Right cardiac atrium (tissue), 5 donors: ENCODE data around the gene CLCN6. TPM values are rescaled to one million over a fixed set of nuclear protein-coding genes. Genes with fewer than 3 reads are reported as not detected.

Experiments
- ATAC-seq, 2 donors: fragments of 200-7000 bp; cut with Tn5 transposase; one replicate each; pipeline versions ENCODE4 v1.8.0 to v1.9.1; 2020; ENCODE audit warnings: moderate library complexity in 2 of 2, mild to moderate bottlenecking in 1 of 2
- DNase-seq, 3 donors: peaks; one replicate each; pipeline ENCODE4 v3.0.0-alpha.2; 2020
- H3K27ac ChIP-seq: one replicate; pipeline ENCODE4 v1.5.1; 2013; ENCODE audit warnings: mild to moderate bottlenecking, low read length, control low read depth, moderate library complexity
- H3K27me3 ChIP-seq: one replicate; pipeline ENCODE4 v1.6.1; 2013; ENCODE audit not compliant: control insufficient read depth, insufficient read depth
- H3K4me1 ChIP-seq: one replicate; pipeline ENCODE4 v1.6.1; 2013; ENCODE audit warnings: low read length; ENCODE audit not compliant: control insufficient read depth, insufficient read depth
- H3K4me3 ChIP-seq: one replicate; pipeline ENCODE4 v1.5.1; 2013; ENCODE audit warnings: low read length, control low read depth
- H3K9me3 ChIP-seq: one replicate; pipeline ENCODE4 v1.6.1; 2013; ENCODE audit warnings: low read length; ENCODE audit not compliant: control insufficient read depth
- WGBS: extraction: QIAGEN DNeasy Blood & Tissue Kit; methylation state at CpG from one replicate; pipeline ENCODE4 v1.1.7; 2013; 5-methylcytosine and 5-hydroxymethylcytosine counted together
- intact Hi-C, 4 donors: fragments of 100-400 bp; cut with DNase I; formaldehyde crosslinking; loops; one replicate each; pipeline versions ENCODE4 v1.11.0 to v1.14.0; 2022 to 2023
- polyA plus RNA-seq: library from polyadenylated mRNA; stranded (reverse); fragments of 200-250 nt; gene quantifications from one replicate; pipeline ENCODE4 v1.2.3, GENCODE V29; 2013
- total RNA-seq, 4 donors: library from RNA; stranded (reverse); fragmentation: NEBNext Ultra II Directional; extraction: Animal tissue kit (Norgen Biotek cat#: 25700); gene quantifications; one replicate each; pipeline ENCODE4 v1.2.1, GENCODE V29; 2021
- donor health status: healthy with polysubstance abuse.
- donor health status: DM: no; HTN: yes; CAD: no.
- donor health status: DM: no; HTN: no; CAD: no.
- donor health status: DM: no; HTN: yes; CAD: no; lungs with severe emphysema.
- donor health status: DM: yes; HTN: yes; CAD: no.

CLCN6 gene
- total and polyA plus RNA-seq, 5 donors = 16.2 to 54.9 (median 34.0) TPM

DNA sequence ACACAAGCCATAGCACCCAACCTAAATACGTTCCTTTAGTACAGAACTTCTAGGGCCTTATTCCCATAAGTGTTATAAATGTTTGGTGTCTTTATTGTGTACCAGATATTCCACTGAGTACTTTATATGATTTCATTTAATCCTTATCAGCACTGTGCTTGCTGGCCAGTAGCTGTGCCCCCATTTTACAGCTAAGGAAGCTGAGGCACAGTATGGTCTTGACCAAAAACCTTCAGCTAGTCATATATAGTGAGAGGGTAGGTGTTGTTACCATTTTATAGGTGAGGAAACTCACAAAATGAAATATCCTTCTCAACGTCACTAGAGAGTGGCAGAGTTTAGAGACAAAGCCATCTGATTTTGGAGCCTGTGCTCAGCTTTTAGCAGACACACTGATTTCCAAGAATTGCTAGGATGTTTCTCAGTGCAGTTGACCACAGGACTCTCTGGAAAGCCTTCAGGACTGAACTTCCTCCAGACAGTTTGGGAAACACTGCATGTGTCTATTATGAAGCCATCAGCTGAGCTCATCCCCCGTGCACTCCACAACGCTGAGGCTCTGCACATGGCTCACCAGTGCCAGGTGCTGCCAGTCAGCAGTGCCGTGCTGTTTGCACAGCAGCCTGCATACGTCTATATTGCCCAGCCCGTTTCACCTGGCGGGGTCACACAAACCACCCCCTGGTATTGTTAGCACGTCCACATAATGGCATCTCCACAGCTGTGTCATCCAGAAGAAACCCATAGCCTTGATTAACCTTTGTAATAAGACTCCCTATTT is 26.1 kb downstream of the CLCN6 start:
- intact Hi-C loops = loop anchor here in 2 of 4 donors (10.0 kb wide), 3 partner anchors 133 to 193 kb away; no protein-coding TSS in a partner anchor
- Histone ChIP-seq H3K27me3 (no peaks in the 10 kb centered on the region), H3K4me1 (no peaks in the 10 kb centered on the region), H3K9me3 (no peaks in the 10 kb centered on the region), H3K4me3 (no peak overlapping the region), H3K27ac (no peak overlapping the region)
- DNase-seq (no peak), ATAC-seq (no peak)
- 86% methylated on average over 9 of the region's 9 CpGs for WGBS

DNA sequence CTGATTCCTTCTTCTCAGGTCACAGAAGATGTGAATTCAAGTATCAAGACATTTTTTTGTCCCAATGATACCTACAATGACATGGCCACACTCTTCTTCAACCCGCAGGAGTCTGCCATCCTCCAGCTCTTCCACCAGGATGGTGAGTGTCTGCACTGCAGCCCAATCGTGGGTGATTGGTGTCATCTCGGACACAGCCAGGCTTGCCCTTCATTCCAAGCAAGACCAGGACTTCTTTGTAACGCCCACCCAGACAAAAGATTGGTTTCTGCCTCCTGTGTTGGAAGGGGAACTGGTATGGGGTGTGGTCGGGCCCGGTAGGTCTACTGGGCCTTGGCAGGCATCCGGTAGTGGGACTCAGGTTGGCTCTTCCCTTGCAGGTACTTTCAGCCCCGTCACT is 27.5 kb downstream of the CLCN6 start:
- 91% methylated on average over 8 of the region's 8 CpGs for WGBS
- intact Hi-C loops = loop anchor here in 2 of 4 donors (10.0 kb wide), 3 partner anchors 131 to 191 kb away; no protein-coding TSS in a partner anchor
- ATAC-seq = no peak

DNA sequence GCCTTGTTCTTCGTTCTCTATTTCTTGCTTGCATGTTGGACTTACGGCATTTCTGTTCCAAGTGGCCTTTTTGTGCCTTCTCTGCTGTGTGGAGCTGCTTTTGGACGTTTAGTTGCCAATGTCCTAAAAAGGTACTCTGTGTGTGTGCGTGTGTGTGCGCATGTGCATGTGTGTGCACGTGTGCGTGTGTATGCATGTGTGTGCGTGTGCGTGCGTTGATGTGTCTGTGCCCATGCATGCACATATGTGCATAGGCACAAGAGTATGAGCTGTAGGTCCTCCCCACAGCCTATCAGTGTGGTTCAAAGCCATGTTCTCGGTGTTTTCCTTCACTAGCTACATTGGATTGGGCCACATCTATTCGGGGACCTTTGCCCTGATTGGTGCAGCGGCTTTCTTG is 27.9 kb downstream of the CLCN6 start:
- 93% methylated on average over 13 of the region's 13 CpGs for WGBS
- no peak overlapping the region for H3K4me3 ChIP-seq
- no peak overlapping the region for H3K27ac ChIP-seq
- no peak for ATAC-seq
- intact Hi-C loops = loop anchor here in 2 of 4 donors (10.0 kb wide), 3 partner anchors 131 to 191 kb away; no protein-coding TSS in a partner anchor
- H3K27me3 ChIP-seq = no peaks in the 10 kb centered on the region
- no peak for DNase-seq
- H3K9me3 ChIP-seq = no peaks in the 10 kb centered on the region
- H3K4me1 ChIP-seq = no peaks in the 10 kb centered on the region

More for the DNA sequence above, 27.5 kb downstream of the CLCN6 start:
- Histone ChIP-seq H3K4me3 (no peak overlapping the region), H3K27ac (no peak overlapping the region), H3K9me3 (no peaks in the 10 kb centered on the region), H3K4me1 (no peaks in the 10 kb centered on the region), H3K27me3 (no peaks in the 10 kb centered on the region)
- no peak for DNase-seq

DNA sequence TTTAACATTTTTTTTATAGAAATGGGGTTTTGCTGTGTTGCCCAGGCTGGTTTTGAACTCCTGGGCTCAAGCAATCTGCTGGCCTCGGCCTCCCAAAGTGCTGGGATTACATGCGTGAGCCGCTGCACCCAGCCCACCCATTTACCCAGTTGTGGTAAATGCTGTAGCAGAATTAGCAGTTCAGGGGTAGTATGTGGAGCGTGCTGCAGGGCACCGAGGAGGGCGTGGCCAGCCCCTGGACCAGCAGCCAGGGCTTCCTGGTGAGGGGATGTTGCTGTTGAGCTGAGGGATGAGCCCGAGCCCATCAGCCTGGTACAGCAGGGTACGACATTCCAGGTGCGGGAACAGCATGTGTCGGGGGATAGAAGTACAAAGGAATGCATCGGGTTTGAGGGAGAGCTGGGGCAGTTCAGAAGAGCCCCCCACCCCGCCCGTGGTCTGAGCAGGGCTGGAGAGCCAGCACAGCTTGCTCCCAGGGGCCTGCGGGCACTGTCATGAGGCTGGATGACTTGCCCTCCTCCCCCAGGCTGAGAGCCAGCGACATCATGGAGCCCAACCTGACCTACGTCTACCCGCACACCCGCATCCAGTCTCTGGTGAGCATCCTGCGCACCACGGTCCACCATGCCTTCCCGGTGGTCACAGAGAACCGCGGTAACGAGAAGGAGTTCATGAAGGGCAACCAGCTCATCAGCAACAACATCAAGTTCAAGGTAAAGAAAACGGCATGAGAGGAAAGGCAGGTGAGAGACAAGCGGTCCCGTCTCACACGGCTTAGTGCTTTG is 29.6 kb downstream of the CLCN6 start:
- ATAC-seq (no peak), DNase-seq (no peak)
- intact Hi-C loops = loop anchor here in 2 of 4 donors (5.0 to 10.0 kb wide), 4 partner anchors 57 to 189 kb away; no protein-coding TSS in a partner anchor
- H3K4me1 ChIP-seq = no peaks in the 10 kb centered on the region
- no peak overlapping the region for H3K27ac ChIP-seq
- no peaks in the 10 kb centered on the region for H3K27me3 ChIP-seq
- WGBS = 91% methylated on average over 28 of the region's 28 CpGs
- no peak overlapping the region for H3K4me3 ChIP-seq
- no peaks in the 10 kb centered on the region for H3K9me3 ChIP-seq

DNA sequence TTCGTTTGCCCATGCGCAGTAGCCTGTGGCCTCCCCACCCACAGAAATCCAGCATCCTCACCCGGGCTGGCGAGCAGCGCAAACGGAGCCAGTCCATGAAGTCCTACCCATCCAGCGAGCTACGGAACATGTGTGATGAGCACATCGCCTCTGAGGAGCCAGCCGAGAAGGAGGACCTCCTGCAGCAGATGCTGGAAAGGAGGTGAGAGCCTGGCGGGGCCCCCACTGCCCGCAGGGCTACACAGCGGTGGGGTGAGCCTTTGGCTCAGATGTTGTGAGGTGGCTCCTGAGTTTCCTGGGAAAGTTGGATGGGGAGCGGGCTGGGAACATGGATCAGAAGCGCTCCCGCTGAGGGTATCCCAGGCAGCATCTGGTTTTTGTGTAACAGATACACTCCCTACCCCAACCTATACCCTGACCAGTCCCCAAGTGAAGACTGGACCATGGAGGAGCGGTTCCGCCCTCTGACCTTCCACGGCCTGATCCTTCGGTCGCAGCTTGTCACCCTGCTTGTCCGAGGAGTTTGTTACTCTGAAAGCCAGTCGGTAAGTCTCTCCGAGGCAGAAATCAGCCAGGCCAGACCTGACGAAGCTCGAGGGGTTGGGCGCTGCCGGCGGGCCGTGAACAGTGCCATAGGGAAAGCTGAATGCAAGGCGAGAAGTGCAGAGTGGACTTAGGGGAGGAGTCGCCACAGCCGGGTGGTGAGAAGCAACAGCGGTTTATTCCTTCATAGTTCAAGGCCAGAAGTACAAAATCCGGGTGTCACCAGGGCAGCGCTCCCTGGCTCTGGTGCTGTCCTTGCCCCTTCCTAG is 31.2 kb downstream of the CLCN6 start:
- no peaks in the 10 kb centered on the region for H3K27me3 ChIP-seq
- intact Hi-C loops = loop anchor here in 2 of 4 donors (5.0 to 10.0 kb wide), 4 partner anchors 55 to 188 kb away; no protein-coding TSS in a partner anchor
- H3K27ac ChIP-seq = no peak overlapping the region
- WGBS = 88% methylated on average over 36 of the region's 36 CpGs
- no peak overlapping the region for H3K4me3 ChIP-seq
- no peak for ATAC-seq
- no peaks in the 10 kb centered on the region for H3K9me3 ChIP-seq
- H3K4me1 ChIP-seq = no peaks in the 10 kb centered on the region
- no peak for DNase-seq

DNA sequence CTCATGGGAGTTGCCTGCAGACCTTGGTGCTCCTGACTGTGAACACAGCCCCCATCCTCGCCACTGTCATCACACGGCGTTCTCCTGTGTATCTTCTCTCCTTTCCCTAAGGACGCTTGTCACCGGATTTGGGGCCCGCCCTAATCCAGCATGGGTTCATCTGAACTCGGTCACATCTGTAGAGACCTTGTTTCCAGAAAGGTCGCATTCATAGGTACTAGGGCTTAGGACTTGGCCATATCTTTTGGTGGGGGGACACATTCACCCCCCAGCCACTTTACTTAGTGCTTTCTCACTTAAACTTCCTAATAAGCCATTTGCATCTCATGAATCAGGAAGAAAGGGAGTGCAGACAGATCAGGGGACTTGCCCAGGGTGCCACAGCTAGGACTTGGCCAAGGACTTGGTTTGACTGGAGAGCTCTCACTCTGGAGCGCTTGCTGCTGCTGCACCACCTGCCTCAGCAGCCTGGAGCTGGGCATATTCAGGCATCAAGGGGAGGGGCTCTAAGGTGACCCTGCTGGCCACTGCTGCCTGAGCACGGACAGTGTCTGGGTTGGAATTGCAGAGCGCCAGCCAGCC is 31.9 kb downstream of the CLCN6 start:
- no peak overlapping the region for H3K4me3 ChIP-seq
- WGBS = 87% methylated on average over 11 of the region's 11 CpGs
- DNase-seq = no peak
- H3K27ac ChIP-seq = no peak overlapping the region
- ATAC-seq = no peak
- H3K27me3 ChIP-seq = no peaks in the 10 kb centered on the region
- no peaks in the 10 kb centered on the region for H3K9me3 ChIP-seq
- H3K4me1 ChIP-seq = no peaks in the 10 kb centered on the region
- intact Hi-C loops = loop anchor here (1.0 to 10.0 kb wide), 6 partner anchors 54 to 187 kb away; no protein-coding TSS in a partner anchor

DNA sequence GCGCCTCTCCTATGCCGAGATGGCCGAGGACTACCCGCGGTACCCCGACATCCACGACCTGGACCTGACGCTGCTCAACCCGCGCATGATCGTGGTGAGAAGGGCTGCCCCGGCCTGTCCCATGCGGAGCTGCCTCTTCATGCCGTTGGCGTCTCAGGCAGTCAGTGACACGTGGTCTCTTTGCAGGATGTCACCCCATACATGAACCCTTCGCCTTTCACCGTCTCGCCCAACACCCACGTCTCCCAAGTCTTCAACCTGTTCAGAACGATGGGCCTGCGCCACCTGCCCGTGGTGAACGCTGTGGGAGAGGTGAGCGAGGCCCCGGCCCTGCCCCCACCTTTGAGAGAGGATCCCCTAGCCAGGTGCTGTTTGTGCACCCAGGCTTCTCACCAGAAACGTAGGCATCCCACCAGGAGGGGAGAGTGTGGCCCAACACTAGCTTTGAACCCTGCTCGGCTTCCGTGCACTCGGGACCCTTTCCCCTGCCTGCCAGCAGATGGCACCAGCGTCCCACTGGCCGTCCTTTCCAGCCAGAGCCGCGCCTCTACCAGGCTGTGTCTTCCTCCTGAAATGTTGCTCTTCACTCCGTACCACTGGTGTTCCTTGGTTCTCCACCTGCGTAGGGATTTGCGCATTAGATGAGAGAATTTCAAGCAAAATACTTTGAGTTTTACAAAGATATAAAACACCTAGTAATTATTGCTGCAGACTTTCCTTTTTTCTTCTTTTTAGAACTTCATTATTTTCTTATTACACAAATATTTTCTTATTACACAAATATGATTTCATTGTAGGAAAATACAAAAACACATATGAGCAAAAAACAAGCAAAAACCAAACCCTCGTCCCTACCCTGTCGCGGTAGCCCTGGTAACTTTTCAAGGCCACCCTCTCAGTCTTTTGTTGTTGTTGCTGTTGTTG is 32.6 kb downstream of the CLCN6 start:
- Histone ChIP-seq H3K9me3 (no peaks in the 10 kb centered on the region), H3K4me3 (no peak overlapping the region), H3K27ac (no peak overlapping the region), H3K4me1 (no peaks in the 10 kb centered on the region), H3K27me3 (no peaks in the 10 kb centered on the region)
- intact Hi-C loops = loop anchor here (1.0 to 10.0 kb wide), 6 partner anchors 54 to 186 kb away; no protein-coding TSS in a partner anchor
- peak; percentile 47 to 50 for ATAC-seq
- 62% methylated on average over 40 of the region's 40 CpGs for WGBS
- DNase-seq = peak; percentile 75 to 91 (median 88)

DNA sequence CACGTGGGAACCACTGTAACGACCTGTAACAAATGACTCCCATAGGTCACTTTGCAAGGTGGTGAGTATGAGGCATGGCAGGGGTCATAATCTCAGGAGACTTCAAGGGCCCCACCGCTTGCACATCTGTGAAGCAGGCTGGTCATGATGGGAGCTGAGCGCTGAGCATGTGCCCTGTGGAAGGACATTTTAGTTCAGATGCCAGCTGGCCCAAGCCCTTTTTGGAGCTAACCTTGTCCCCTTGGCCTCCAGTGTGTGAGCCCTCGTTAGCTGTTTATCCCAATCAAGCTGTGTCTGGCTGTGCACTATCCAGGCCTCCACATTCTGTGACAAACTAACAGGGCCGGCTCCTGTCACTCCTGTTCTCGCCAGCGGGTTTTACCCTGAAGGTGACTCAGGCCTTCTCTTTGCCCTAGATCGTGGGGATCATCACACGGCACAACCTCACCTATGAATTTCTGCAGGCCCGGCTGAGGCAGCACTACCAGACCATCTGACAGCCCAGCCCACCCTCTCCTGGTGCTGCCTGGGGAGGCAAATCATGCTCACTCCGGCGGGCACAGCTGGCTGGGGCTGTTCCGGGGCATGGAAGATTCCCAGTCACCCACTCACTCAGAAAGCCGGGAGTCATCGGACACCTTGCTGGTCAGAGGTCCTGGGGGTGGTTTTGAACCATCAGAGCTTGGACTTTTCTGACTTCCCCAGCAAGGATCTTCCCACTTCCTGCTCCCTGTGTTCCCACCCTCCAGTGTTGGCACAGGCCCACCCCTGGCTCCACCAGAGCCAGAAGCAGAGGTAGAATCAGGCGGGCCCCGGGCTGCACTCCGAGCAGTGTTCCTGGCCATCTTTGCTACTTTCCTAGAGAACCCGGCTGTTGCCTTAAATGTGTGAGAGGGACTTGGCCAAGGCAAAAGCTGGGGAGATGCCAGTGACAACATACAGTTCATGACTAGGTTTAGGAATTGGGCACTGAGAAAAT is 34.0 kb downstream of the CLCN6 start:
- peak; percentile 38 to 73 (median 73) for DNase-seq
- 63% methylated on average over 20 of the region's 20 CpGs for WGBS

More for the DNA sequence above, 34.0 kb downstream of the CLCN6 start:
- peak in 1 of 2 donors; percentile 3 for ATAC-seq
- intact Hi-C loops = loop anchor here in 3 of 4 donors (2.0 to 10.0 kb wide), 5 partner anchors 52 to 185 kb away; no protein-coding TSS in a partner anchor
- Histone ChIP-seq H3K4me3 (no peak overlapping the region), H3K27ac (peak overlapping the region; percentile 85), H3K9me3 (no peaks in the 10 kb centered on the region), H3K27me3 (no peaks in the 10 kb centered on the region), H3K4me1 (no peaks in the 10 kb centered on the region)
